Measurements from ENCODE around the gene SLC12A8.

The SLC12A8 gene

GRCh38 chr3:125050488-125051090, 162.0 kb downstream of the SLC12A8 start:
- DNase-seq = no peak

- DNase-seq = no peak
Observed at GRCh38 chr3:125048282-125048681, 164.3 kb downstream of the SLC12A8 start.

GRCh38 chr3:125045965-125046364, 166.6 kb downstream of the SLC12A8 start:
- DNase-seq = no peak

GRCh38 chr3:125045194-125045593, 167.4 kb downstream of the SLC12A8 start:
- DNase-seq = no peak

- DNase-seq = no peak
Observed at GRCh38 chr3:125043599-125044151, 168.9 kb downstream of the SLC12A8 start.

GRCh38 chr3:125042725-125043406, 169.7 kb downstream of the SLC12A8 start:
- no peak for DNase-seq

GRCh38 chr3:125039131-125040100, 173.1 kb downstream of the SLC12A8 start:
- no peak for DNase-seq

- no peak for DNase-seq
Observed at GRCh38 chr3:125037498-125038150, 174.9 kb downstream of the SLC12A8 start.

- DNase-seq = peak; percentile 73
Observed at GRCh38 chr3:125035217-125035616, 177.3 kb downstream of the SLC12A8 start.

GRCh38 chr3:125033616-125034015, 178.9 kb downstream of the SLC12A8 start:
- no peak for DNase-seq

- DNase-seq = no peak
Observed at GRCh38 chr3:125033135-125033534, 179.4 kb downstream of the SLC12A8 start.

GRCh38 chr3:125032683-125033082, 179.9 kb downstream of the SLC12A8 start:
- no peak for DNase-seq
